GM12865 (cell line): Measurements from ENCODE around the gene PPP6R3.

Experiments used
- DNase-seq: peaks from one replicate; pipeline ENCODE4 v3.0.0; 2010; ENCODE audit warnings: low read depth
- H3K4me3 ChIP-seq: 2 replicates; pipeline ENCODE4 v1.5.1; 2011; ENCODE audit warnings: mild to moderate bottlenecking, low read depth, low read length, control low read depth
- CTCF ChIP-seq: IDR thresholded peaks from 2 replicates; pipeline ENCODE4 v1.5.1; 2011; ENCODE audit warnings: low read length, control low read depth, low read depth, inconsistent platforms; ENCODE audit not compliant: insufficient read depth; ENCODE audit errors: missing control alignments

PPP6R3 gene

DNA sequence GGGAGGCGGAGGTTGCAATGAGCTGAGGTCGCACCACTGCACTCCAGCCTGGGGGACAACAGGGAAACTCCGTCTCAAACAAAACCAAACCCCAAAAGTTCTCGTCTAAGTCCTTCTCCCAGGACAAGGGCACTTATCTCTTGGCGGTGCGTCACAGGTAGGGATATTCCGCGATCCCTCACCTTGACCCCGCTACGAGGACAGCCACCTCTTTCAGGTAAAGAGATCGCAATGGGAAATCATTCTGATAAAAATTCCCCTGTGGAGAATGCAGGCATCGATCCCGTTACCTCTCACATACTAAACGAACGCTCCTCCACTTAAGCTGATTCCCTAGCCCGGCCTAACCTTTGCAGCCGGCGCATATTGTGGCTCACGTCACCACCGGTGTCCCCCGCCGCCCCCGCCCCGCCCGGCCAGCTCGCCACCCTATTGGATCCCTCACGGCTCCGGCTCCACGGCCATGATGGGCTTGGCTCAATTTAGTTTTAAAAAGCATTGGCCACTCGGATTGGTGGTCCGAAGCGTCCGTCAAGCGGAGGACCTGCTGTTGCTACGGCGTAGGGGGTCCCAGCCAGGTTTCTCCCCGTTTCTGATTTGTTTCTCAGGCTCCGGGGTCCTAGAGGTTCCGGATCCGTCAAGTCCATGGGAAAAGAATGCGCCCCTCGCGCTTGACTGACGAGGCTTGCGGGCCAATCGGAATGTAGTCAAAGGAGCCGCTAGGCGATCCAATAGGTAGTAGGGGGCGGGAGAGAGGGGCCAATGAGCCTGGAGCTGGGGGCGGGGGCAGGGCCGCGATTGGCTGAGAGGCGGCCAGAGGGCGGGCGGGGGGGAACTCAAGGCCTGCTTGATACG is 439 bp upstream of the PPP6R3 start:
- H3K4me3 ChIP-seq = peak overlapping the region; percentile 89
- peak; percentile 98 for DNase-seq
- TF ChIP-seq CTCF = no peak

DNA sequence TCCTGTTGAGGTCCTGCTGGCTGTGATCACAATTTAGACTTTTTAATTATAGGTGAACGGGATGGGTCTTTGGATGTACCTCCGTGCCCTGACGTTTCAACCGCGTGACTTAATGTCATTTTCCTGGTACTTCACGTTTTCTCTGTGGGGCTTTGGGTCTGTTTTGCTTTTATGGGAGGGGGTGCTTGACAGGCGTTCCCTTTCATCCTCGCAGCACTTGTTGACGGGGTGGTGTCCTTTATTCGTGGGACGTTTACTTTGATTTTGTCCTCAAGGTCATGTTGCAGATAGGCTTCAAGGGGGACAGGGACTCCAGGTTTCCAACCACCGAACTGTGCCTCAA is 994 bp downstream of the PPP6R3 start:
- DNase-seq = no peak
- no peak for TF ChIP-seq CTCF
- H3K4me3 ChIP-seq = peak overlapping the region; percentile 84

GRCh38 chr11:68463714-68464113 is 3.2 kb downstream of the PPP6R3 start:
- TF ChIP-seq CTCF = no peak
- H3K4me3 ChIP-seq = no peak overlapping the region
- DNase-seq = no peak

GRCh38 chr11:68467201-68467834 is 6.8 kb downstream of the PPP6R3 start:
- no peak for TF ChIP-seq CTCF
- no peak for DNase-seq
- H3K4me3 ChIP-seq = no peak overlapping the region

- no peak overlapping the region for H3K4me3 ChIP-seq
- DNase-seq = no peak
Observed at GRCh38 chr11:68468217-68468828, 7.8 kb downstream of the PPP6R3 start.

DNA sequence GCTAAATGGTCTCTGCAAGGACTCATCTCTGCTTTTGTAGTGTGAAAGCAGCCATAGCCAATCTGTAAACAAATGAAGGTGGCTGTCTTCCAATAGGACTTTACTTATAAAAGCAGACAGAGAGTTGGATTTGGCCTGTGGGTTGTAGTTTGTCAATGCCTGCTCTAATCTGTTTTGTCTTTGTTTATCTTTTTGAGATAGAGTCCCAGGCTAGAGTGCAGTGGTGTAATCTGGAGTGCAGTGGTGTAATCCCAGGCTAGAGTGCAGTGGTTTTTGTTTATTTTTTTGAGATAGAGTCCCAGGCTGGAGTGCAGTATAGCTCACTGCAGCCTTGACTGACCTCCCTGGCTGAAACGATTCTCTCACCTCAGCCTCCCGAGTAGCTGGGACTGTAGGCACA is 8.6 kb downstream of the PPP6R3 start:
- no peak for TF ChIP-seq CTCF
- H3K4me3 ChIP-seq = no peak overlapping the region

More at GRCh38 chr11:68468217-68468828, 7.8 kb downstream of the PPP6R3 start:
- TF ChIP-seq CTCF = no peak

More for the DNA sequence above, 8.6 kb downstream of the PPP6R3 start:
- DNase-seq = no peak
